Right lobe of liver (tissue), 6 donors: ENCODE data around the gene TMEM214. TPM values are rescaled to one million over a fixed set of nuclear protein-coding genes. Genes with fewer than 3 reads are reported as not detected.

Experiments used
- ATAC-seq, 4 donors: fragments of 200-7000 bp; cut with Tn5 transposase; one replicate each; pipeline ENCODE4 v1.9.1; 2020; ENCODE audit warnings: mild to moderate bottlenecking in 4 of 4, moderate library complexity in 4 of 4
- DNase-seq, 3 donors: peaks; one replicate each; pipeline ENCODE4 v3.0.0-alpha.2; 2020
- H3K27ac ChIP-seq, 3 donors: fragments of 200-600 bp; one replicate each; pipeline ENCODE4 v1.8.0; 2022
- H3K27me3 ChIP-seq, 2 donors: fragments of 200-600 bp; one replicate each; pipeline ENCODE4 v1.8.0; 2022
- H3K36me3 ChIP-seq, 4 donors: fragments of 200-600 bp; sonication (generic) in 1 of 4; one replicate each; pipeline versions ENCODE4 v1.5.1 to v1.8.0; 2017 to 2022; ENCODE audit warnings: control low read depth in 1 of 4
- H3K4me1 ChIP-seq, 4 donors: fragments of 200-600 bp; sonication (generic) in 1 of 4; one replicate each; pipeline versions ENCODE4 v1.5.1 to v1.8.0; 2017 to 2022; ENCODE audit warnings: control low read depth in 1 of 4
- H3K4me3 ChIP-seq, 3 donors: fragments of 200-600 bp; one replicate each; pipeline ENCODE4 v1.8.0; 2022
- H3K9me3 ChIP-seq, 4 donors: fragments of 200-600 bp; sonication (generic) in 1 of 4; one replicate each; pipeline versions ENCODE4 v1.5.1 to v1.8.0; 2017 to 2022; ENCODE audit warnings: control low read depth in 1 of 4
- POLR2A ChIP-seq: fragments of 450-650 bp; IDR thresholded peaks from one replicate; pipeline ENCODE4 v1.6.1; 2017; ENCODE audit warnings: antibody characterized with exemption, mild to moderate bottlenecking
- WGBS: methylation state at CpG from one replicate; pipeline ENCODE4 v1.1.6; 2018; ENCODE audit warnings: low coverage, low lambda C conversion rate; ENCODE audit not compliant: insufficient coverage; ENCODE audit errors: missing lambda C conversion rate; 5-methylcytosine and 5-hydroxymethylcytosine counted together
- intact Hi-C, 2 donors: fragments of 100-400 bp; cut with DNase I; formaldehyde crosslinking; loops; one replicate each; pipeline versions ENCODE4 v1.11.2 to v1.14.1; 2022
- total RNA-seq, 6 experiments: library from RNA; depleted of rRNA in 2 of 6; stranded (reverse); fragments of >200 nt in 2 of 6; fragmentation: NEBNext Ultra II Directional in 3 of 6; extraction: Animal tissue kit (Norgen Biotek cat#: 25700) in 3 of 6; gene quantifications; one replicate each; pipeline versions ENCODE4 v1.1.0 to v1.2.4, GENCODE V29; 2016 to 2023
- TF ChIP-seq, protein P1 (sequence below), 4 donors: fragments of 200-600 bp in 3 of 4; fragments of 450-650 bp in 1 of 4; IDR thresholded peaks; one replicate each; pipeline versions ENCODE4 v1.5.1 to v1.8.0; 2016 to 2022; ENCODE audit warnings: antibody characterized with exemption in 4 of 4, mild to moderate bottlenecking in 2 of 4
- donor health status: DM: no; HTN: yes; CAD: no.
- donor health status: DM: no; HTN: no; CAD: no.
- donor health status: DM: no; HTN: no; CAD: no.
- donor health status: DM: no; HTN: yes; CAD: no.
- donor health status: DM: no; HTN: yes; CAD: no.

Gene TMEM214
- total RNA-seq, 6 experiments from 2014 or later: 29.1 to 62.7 (median 50.0) TPM

DNA sequence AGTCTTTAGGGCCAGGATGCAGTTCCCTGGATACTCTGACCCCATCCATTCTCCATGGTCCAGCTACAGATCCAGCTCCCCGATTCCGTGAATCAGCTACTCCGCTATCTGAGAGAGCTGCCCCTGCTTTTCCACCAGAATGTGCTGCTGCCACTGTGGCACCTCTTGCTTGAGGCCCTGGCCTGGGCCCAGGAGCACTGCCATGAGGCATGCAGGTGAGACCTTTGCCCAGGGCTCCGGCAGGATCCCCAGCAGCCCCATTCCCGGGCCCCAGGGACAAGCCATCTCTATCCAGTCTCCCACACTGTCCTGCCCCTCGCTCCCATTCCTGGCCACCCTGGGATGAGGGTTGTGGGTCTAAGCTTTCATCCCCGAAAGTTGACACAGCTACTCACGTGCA is 7.5 kb downstream of the TMEM214 start:
- H3K4me1 ChIP-seq: no peaks in the 10 kb centered on the region
- ATAC-seq (peak; percentile 21 to 64 (median 49)), DNase-seq (no peak)
- no peak overlapping the region for H3K27ac ChIP-seq
- no peaks in the 10 kb centered on the region for H3K27me3 ChIP-seq
- H3K4me3 ChIP-seq: no peak overlapping the region
- intact Hi-C loops: no loop called here
- no peak for TF ChIP-seq POLR2A
- TF ChIP-seq, protein P1, sequence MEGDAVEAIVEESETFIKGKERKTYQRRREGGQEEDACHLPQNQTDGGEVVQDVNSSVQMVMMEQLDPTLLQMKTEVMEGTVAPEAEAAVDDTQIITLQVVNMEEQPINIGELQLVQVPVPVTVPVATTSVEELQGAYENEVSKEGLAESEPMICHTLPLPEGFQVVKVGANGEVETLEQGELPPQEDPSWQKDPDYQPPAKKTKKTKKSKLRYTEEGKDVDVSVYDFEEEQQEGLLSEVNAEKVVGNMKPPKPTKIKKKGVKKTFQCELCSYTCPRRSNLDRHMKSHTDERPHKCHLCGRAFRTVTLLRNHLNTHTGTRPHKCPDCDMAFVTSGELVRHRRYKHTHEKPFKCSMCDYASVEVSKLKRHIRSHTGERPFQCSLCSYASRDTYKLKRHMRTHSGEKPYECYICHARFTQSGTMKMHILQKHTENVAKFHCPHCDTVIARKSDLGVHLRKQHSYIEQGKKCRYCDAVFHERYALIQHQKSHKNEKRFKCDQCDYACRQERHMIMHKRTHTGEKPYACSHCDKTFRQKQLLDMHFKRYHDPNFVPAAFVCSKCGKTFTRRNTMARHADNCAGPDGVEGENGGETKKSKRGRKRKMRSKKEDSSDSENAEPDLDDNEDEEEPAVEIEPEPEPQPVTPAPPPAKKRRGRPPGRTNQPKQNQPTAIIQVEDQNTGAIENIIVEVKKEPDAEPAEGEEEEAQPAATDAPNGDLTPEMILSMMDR (IDR thresholded peaks at IDR 0.05): no peak
- no peaks in the 10 kb centered on the region for H3K9me3 ChIP-seq
- peaks cover 5 to 67% (median 40%) of the 10 kb centered on the region in 4 donors for H3K36me3 ChIP-seq
- WGBS: no CpG with 5 or more reads among the region's 8 CpGs

DNA sequence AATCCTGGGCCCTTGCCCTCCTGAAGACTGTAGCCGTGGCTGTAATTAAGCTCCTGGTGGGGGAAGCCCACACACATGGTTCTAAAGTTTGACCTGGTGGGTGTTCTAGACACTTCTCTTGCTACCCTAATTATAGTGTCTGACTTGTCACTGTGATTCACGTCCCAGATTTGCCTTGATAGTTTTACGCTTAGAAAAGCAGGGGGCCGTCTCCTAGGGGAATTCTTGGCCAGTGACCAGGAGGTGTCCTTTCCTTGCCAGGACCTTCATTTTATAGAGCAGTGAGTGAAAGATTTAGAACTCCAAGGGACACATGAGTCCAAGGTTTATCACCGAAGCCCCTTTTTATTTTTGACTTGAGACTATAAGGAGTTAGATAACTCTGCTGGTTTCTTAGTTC is 9.0 kb downstream of the TMEM214 start:
- Histone ChIP-seq H3K9me3 (no peaks in the 10 kb centered on the region), H3K4me3 (no peak overlapping the region), H3K4me1 (no peaks in the 10 kb centered on the region), H3K27ac (no peak overlapping the region), H3K36me3 (peaks cover 5 to 53% (median 29%) of the 10 kb centered on the region in 4 donors), H3K27me3 (no peaks in the 10 kb centered on the region)
- no peak for TF ChIP-seq POLR2A
- TF ChIP-seq, protein P1 (IDR thresholded peaks at IDR 0.05): no peak
- no peak for ATAC-seq
- DNase-seq: no peak
- WGBS: 74% methylated on average over 5 of the region's 5 CpGs
- intact Hi-C loops: no loop called here

DNA sequence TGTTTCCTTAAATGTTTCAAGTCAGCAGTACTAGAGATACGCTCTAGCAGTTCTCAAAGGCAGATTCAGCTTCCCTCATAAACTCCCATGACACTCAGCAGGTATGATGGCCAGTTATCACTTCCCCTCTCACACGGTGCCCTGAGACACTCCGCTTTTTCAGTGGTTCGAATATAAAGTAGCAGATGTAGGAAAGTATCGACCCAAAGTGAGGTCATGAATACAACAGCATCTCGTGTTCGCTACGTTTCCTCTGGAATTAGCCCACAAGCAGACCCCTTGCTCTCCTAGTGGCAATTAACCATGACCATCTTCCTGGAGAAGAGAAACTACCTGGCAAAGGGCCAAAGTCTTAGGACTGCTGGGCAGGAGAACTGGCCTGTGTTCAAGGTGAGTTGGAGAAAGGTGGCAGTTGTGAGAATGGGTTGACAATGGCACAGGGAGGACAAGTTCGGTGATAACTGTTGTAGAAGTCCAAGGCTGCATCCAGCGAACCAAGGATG is 9.4 kb downstream of the TMEM214 start:
- no peak overlapping the region for H3K27ac ChIP-seq
- 75% methylated on average over 9 of the region's 10 CpGs for WGBS
- TF ChIP-seq POLR2A: no peak
- TF ChIP-seq, protein P1 (IDR thresholded peaks at IDR 0.05): no peak
- intact Hi-C loops: no loop called here
- no peaks in the 10 kb centered on the region for H3K27me3 ChIP-seq
- no peak overlapping the region for H3K4me3 ChIP-seq
- H3K9me3 ChIP-seq: no peaks in the 10 kb centered on the region
- DNase-seq: no peak
- H3K4me1 ChIP-seq: no peaks in the 10 kb centered on the region
- no peak for ATAC-seq
- peaks cover 2 to 48% (median 25%) of the 10 kb centered on the region in 4 donors for H3K36me3 ChIP-seq

DNA sequence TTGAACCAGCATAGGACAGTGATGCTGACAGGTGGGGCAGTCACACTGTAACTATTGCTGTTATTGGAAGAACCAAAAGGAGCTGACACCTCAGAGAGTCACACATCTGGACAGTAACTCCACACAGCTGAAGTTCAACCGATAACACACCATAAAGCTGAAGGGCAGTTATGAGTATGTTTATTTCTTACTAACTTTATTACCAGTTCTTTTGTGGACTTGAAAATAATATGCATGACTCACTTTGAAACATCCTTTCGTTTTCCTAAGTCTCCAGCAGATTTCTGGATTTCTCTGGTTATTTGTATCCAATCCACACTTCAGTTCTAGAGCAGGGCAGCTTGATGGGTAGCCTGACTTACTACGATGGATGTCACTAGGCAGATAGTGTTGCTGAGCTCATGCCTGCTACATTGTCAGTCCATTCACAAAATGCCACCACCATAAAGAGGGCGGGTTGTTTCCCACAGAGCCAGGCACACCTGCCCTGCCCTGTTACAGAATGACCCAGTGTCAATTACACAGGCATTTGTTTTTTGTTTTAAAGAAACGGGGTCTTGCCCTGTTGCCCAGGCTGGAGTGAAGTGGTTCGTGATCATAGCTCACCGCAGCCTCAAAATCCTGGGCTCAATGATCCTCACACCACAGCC is 10.3 kb downstream of the TMEM214 start:
- DNase-seq (no peak), ATAC-seq (no peak)
- Histone ChIP-seq H3K36me3 (peaks cover 0 to 39% (median 19%) of the 10 kb centered on the region in 4 donors), H3K4me3 (no peak overlapping the region), H3K27ac (no peak overlapping the region), H3K9me3 (no peaks in the 10 kb centered on the region), H3K27me3 (no peaks in the 10 kb centered on the region), H3K4me1 (no peaks in the 10 kb centered on the region)
- 94% methylated on average over 7 of the region's 7 CpGs for WGBS
- intact Hi-C loops: no loop called here
- TF ChIP-seq, protein P1 (IDR thresholded peaks at IDR 0.05): no peak
- no peak for TF ChIP-seq POLR2A
